ENCODE results near the gene BTBD16. TPM values are rescaled to one million over a fixed set of nuclear protein-coding genes. Genes with fewer than 3 reads are reported as not detected.

Gene BTBD16
- total RNA-seq, 6 experiments from 2014 or later, result not detected

DNA sequence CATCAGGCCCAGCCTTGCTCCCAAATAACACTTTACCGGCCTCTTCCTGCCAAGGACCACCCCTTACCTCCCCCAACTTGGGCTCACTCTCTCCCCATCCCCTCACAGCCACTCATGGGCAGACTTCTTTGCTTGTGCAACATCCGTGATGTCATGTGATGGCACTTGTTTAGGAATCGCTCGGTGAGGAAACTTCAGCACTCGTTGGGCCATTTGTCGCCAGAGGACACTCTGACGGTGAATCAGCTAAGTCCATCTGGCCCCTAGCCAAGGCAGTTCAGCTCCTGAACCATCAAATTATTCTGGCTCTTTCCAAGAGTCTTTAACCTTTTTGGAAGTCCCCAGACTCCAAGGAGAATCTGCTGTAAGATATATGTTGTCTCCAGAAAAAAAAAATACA is 19.2 kb downstream of the BTBD16 start:
- Mint-ChIP-seq H3K27me3 (ENCODE audit: insufficient read depth) (peaks cover 17% of the 10 kb centered on the region), H3K9me3 (no peaks in the 10 kb centered on the region), H3K36me3 (ENCODE audit: low read depth) (no peaks in the 10 kb centered on the region), H3K27ac (no peak overlapping the region), H3K4me3 (no peak overlapping the region), H3K4me1 (ENCODE audit: low read depth) (peaks cover 34% of the 10 kb centered on the region)
- no peak for TF ChIP-seq CTCF (IDR thresholded peaks at IDR 0.05)
- no peak for DNase-seq

DNA sequence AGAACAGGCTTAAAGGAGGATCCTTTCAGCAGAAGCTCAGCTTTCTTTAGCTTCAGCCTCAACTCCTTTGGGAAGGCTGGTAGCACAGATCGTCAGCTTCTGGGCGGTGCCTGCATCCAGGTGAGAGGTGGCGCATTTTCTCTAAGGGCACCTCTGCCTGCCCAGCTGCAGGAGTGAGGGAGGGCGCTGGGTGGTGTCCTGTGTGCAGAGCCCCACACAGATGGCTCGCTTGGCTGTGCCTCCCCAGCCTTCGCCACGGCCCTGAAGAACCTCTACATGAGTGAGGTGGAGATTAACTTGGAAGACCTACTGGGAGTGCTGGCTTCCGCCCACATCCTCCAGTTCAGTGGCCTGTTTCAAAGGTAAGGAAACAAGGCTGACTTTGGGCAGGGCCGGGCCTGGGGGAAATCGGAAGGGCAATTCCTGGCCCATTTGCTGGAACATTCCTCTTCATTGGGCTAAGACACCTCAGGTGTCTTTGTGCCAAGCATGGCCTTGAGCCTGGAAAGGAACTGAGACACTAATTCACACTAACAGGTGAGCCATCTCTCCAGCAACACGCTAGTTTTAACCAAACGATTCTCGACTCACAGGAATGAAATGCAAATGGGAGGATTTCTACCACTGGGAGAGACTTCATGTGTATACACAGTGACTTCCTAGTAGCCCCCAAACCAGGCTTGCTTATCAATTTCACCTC is 19.9 kb downstream of the BTBD16 start:
- Mint-ChIP-seq H3K36me3 (ENCODE audit: low read depth) (no peaks in the 10 kb centered on the region), H3K4me3 (no peak overlapping the region), H3K27ac (no peak overlapping the region), H3K9me3 (no peaks in the 10 kb centered on the region), H3K4me1 (ENCODE audit: low read depth) (peaks cover 34% of the 10 kb centered on the region), H3K27me3 (ENCODE audit: insufficient read depth) (peaks cover 22% of the 10 kb centered on the region)
- TF ChIP-seq CTCF (IDR thresholded peaks at IDR 0.05), result no peak
- DNase-seq, result no peak

DNA sequence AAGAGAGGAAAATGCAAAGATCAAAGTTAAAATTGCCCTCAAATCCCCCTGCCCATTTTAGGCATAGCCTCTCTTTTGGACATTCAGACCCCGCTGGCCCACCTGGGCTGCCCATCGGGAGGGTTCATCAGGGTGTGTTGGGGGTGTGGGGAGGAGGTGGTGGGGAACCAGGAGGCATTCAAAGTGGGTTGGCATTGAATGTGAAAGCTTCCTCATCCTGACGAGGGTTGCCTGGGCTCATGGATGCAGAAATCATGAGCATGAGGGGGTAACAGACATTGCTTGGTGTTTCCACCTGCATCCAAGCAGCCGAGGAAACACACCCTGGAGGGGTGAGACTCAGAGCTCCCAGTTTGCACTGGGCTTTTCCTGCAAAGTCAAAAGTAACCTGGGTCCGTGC is 20.6 kb downstream of the BTBD16 start:
- H3K4me3 Mint-ChIP-seq, result no peak overlapping the region
- H3K9me3 Mint-ChIP-seq, result no peaks in the 10 kb centered on the region
- H3K4me1 Mint-ChIP-seq (ENCODE audit: low read depth), result peaks cover 30% of the 10 kb centered on the region
- no peak for DNase-seq
- no peak for TF ChIP-seq CTCF (IDR thresholded peaks at IDR 0.05)
- H3K36me3 Mint-ChIP-seq (ENCODE audit: low read depth), result no peaks in the 10 kb centered on the region
- H3K27me3 Mint-ChIP-seq (ENCODE audit: insufficient read depth), result peaks cover 23% of the 10 kb centered on the region
- H3K27ac Mint-ChIP-seq, result no peak overlapping the region

GRCh38 chr10:122292376-122292775 is 21.3 kb downstream of the BTBD16 start:
- no peak overlapping the region for H3K4me3 Mint-ChIP-seq
- no peaks in the 10 kb centered on the region for H3K36me3 Mint-ChIP-seq (ENCODE audit: low read depth)
- DNase-seq, result no peak
- TF ChIP-seq CTCF (IDR thresholded peaks at IDR 0.05), result no peak
- H3K4me1 Mint-ChIP-seq (ENCODE audit: low read depth), result peaks cover 24% of the 10 kb centered on the region
- no peak overlapping the region for H3K27ac Mint-ChIP-seq
- H3K9me3 Mint-ChIP-seq, result no peaks in the 10 kb centered on the region
- peaks cover 24% of the 10 kb centered on the region for H3K27me3 Mint-ChIP-seq (ENCODE audit: insufficient read depth)

GRCh38 chr10:122293156-122293960 is 22.3 kb downstream of the BTBD16 start:
- no peak overlapping the region for H3K4me3 Mint-ChIP-seq
- no peaks in the 10 kb centered on the region for H3K9me3 Mint-ChIP-seq
- no peaks in the 10 kb centered on the region for H3K36me3 Mint-ChIP-seq (ENCODE audit: low read depth)
- TF ChIP-seq CTCF (IDR thresholded peaks at IDR 0.05), result no peak
- peaks cover 15% of the 10 kb centered on the region for H3K4me1 Mint-ChIP-seq (ENCODE audit: low read depth)
- H3K27ac Mint-ChIP-seq, result no peak overlapping the region
- no peak for DNase-seq
- H3K27me3 Mint-ChIP-seq (ENCODE audit: insufficient read depth), result peaks cover 19% of the 10 kb centered on the region
